Neural progenitor cell (in vitro differentiated cells): Measurements from ENCODE around the gene WWTR1.

Experiments
- EZH2 ChIP-seq: fragments of 200-600 bp; sonication (generic); IDR thresholded peaks from 2 replicates; pipeline ENCODE4 v1.6.1; 2017; ENCODE audit warnings: antibody characterized with exemption, mild to moderate bottlenecking, moderate library complexity
- EZH2phosphoT487 ChIP-seq: fragments of 200-600 bp; sonication (generic); IDR thresholded peaks from 2 replicates; pipeline ENCODE4 v1.6.1; 2017; ENCODE audit warnings: antibody characterized with exemption
- TF ChIP-seq, protein P1 (sequence below): fragments of 200-600 bp; sonication (generic); IDR thresholded peaks from 2 replicates; pipeline ENCODE4 v1.5.1; 2017; ENCODE audit warnings: antibody characterized with exemption, mild to moderate bottlenecking

DNA sequence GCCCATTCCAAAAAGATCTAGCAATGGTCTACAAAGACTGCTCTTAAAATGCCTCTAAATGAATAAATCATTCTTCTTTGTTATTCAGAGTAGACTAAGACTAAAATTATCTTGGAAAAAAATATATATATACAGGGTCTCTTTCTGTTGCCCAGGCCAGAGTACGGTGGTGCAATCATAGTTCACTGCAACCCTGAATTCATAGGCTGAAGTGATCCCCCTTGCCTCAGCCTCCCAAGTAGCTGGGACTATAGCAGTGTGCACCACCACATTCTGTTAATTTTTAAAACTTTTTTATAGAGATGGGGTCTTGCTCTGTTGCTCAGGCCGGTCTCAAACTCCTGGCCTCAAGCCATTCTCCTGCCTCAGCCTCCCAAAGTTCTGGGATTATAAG lies 18.7 kb downstream of the WWTR1 start:
- TF ChIP-seq, protein P1, sequence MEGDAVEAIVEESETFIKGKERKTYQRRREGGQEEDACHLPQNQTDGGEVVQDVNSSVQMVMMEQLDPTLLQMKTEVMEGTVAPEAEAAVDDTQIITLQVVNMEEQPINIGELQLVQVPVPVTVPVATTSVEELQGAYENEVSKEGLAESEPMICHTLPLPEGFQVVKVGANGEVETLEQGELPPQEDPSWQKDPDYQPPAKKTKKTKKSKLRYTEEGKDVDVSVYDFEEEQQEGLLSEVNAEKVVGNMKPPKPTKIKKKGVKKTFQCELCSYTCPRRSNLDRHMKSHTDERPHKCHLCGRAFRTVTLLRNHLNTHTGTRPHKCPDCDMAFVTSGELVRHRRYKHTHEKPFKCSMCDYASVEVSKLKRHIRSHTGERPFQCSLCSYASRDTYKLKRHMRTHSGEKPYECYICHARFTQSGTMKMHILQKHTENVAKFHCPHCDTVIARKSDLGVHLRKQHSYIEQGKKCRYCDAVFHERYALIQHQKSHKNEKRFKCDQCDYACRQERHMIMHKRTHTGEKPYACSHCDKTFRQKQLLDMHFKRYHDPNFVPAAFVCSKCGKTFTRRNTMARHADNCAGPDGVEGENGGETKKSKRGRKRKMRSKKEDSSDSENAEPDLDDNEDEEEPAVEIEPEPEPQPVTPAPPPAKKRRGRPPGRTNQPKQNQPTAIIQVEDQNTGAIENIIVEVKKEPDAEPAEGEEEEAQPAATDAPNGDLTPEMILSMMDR: no peak
- TF ChIP-seq EZH2 (no peak), EZH2phosphoT487 (no peak)
